GM19238 (cell line): ENCODE data around the gene SLC9A9.
"Not testable (repeated sequence)": the region's sequence is repeated elsewhere in the genome, so short reads cannot be mapped to it uniquely, and the experiment has no call there.

Experiments
- DNase-seq: peaks from one replicate; pipeline ENCODE4 v3.0.0; 2011; ENCODE audit warnings: low spot score; ENCODE audit not compliant: insufficient read length

SLC9A9 gene

DNA sequence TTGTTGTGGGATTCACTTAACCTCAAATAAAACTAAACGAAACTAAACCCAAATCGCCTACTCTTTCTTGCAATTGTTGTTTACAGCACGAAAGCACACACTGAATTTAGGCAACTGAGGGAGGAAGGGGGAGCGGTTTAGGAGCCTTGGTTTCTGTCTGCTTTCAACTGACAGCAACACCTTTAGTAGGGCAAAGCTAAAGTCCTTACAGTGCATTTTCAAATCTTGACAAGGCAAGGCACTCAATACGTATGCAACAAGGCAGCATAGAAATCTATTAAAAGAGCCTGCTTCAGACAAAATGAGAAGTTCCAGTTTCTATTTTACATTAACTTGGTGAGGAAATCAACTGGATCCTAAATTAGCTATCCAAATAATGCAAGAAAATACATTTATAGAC lies 554.1 kb downstream of the SLC9A9 start:
- DNase-seq, result no peak

DNA sequence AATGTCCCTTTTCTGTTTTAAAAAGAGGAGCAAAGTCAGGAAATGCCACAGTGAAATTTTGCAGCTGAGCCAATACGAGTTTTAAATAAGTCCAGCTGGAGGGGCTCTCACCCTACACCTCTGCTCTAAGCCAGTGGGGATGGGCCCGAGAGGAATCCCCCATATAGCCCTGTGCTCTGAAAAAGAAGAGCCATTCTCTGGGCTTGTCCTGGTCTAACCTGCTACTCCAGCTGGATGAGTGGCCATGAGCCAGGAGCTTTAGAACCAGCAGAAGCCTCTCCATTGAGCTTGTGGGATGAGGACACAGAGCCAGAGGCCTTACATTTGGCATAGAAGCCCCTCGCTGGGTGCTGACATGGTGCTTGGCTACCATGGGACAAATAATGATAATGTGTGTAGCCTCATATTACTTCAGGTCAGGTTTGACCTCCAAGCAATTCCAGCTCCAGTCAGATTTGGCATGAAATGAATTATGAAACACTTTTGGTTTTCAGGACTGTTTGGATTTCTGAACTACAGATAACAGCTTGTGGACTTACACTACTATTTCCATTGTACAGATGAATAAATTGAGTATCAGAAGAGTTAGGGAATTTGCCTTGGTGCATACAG lies 556.3 kb downstream of the SLC9A9 start:
- DNase-seq, result no peak

DNA sequence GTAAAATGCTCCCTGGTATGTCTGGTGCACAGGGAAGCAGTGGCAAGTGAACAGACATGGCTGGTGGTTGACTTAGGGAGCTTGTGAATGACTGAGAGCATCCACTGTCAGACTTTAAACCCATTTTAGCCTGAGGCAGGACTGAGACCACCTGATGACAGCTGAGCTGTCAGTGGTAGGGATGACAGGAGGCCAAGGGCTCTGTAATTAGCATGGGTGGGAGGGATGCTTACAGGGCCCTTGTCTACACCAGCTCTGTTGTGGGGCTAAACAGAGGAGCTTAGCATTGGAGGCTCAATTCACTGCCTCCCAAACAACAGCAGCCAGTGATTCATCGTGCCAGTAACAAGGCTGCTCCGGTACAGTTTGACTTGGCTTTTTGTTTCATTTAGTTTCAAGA lies 559.3 kb downstream of the SLC9A9 start:
- DNase-seq, result no peak

GRCh38 chr3:143287403-143287802 lies 560.9 kb downstream of the SLC9A9 start:
- no peak for DNase-seq

DNA sequence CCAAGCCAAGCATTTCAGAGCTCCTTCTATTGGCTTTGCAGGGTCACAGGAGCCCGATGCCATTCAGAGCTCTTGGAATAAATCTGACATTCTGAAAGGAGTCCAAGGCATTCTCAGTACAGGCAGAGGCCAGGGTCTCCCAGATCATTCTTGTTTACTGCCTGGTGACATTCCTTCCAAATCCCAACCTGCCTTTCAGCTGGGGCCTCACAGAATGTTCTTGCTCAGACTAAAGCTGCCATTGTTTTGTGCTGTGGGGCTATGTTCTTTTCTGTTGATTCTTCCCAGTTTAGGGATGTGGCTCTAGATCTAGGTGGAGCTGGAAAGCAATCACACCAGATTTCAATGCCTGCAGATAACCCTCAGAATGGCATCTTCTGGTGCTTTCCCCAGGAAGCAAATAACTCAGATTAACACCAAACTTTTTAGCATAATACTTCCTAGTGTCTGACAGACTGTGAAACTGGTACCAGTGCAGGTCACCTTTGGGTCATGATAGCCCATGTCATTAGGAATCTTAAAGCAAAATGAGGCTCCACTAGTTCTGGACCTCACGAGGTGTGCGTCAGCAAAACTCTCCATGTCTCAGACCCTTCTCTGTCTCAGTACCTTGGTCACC lies 561.8 kb downstream of the SLC9A9 start:
- DNase-seq, result no peak

DNA sequence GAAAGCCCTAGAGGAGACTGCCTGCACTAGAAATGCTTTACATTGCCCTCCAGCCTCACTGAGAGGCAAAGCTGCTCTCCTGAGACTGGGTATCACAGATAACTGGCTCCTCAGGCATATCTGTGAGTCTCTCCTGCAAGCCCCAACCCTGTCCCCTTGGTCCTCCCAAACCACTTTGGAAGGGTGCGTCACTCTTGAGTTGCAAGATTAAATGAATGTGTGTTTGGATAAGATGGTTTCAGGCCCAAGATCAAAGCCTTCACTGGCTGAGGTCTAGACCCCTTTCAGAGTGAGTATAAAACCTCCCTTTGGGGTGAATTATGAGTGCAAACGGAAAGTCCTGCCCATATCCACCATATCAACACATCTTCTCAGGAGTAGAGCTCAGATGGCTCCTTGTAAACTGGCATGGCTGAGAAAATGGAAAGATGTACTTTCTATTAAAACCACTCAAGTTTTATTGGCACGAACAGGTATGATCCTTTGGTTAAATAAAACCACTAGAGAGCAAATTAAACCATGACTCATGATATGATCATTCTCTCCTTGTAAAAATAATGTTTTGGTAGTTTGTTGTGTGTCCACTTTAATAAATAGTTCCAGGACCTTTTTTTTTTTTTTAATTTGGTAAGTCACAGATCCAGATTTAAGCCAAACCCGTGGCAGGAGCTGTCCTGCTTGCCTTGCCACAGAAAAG lies 564.7 kb downstream of the SLC9A9 start:
- no peak for DNase-seq

- no peak for DNase-seq
These were observed 567.3 kb downstream of the SLC9A9 start for GRCh38 chr3:143280984-143281383.

DNA sequence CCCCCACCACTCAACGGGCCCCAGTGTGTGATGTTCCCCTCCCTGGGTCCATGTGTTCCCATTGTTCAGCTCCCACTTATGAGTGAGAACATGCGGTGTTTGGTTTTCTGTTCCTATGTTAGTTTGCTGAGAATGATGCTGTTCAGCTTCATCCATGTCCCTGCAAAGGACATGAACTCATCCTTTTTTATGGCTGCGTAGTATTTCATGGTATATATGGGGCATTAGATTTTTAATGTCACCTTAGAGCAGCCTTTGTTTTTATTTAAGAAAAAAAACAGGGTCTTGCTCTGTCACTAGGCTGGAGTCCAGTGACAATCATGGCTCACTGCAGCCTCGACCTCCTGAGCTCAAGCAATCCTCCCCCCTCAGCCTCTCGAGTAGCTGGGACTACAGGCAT lies 568.7 kb downstream of the SLC9A9 start:
- DNase-seq, result not testable (repeated sequence)

DNA sequence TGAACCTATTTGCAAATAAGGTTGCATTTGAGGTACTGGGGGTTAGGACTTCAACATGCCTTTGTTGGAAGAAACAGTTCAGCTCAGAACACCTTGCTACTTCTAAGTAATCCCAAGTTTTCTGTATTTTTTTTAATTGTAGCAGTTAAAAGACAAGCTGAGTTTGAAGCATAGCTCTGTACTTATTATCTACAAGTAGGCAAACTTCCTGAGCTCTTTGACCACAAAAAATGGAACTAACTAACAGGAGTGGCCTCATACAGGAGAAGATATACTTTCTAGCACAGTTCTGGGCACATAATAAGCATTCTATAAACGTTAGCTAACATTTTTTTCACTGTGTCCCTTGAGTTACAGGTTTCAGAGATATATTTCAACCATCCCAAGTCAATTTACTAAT lies 569.5 kb downstream of the SLC9A9 start:
- DNase-seq, result no peak

- no peak for DNase-seq
These were observed 570.7 kb downstream of the SLC9A9 start for GRCh38 chr3:143277531-143277930.

DNA sequence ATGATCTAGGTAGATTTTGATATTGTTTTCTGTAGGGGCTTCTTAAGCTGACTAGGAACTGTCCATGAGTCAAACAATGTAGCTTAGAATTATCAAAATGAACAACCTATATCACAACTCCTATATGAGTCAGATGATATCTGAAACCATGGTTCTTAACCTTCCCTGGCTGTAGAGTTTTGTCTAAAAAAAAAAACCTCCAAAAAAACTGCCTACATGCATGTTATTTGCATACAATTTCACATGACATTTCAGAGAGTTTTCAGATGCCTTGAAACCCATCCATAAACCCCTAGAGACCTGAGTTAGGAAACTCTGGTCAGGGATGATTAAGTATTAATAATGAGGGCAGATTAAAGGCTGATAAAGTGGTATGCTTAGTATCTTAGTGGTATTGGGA lies 571.7 kb downstream of the SLC9A9 start:
- DNase-seq, result no peak

DNA sequence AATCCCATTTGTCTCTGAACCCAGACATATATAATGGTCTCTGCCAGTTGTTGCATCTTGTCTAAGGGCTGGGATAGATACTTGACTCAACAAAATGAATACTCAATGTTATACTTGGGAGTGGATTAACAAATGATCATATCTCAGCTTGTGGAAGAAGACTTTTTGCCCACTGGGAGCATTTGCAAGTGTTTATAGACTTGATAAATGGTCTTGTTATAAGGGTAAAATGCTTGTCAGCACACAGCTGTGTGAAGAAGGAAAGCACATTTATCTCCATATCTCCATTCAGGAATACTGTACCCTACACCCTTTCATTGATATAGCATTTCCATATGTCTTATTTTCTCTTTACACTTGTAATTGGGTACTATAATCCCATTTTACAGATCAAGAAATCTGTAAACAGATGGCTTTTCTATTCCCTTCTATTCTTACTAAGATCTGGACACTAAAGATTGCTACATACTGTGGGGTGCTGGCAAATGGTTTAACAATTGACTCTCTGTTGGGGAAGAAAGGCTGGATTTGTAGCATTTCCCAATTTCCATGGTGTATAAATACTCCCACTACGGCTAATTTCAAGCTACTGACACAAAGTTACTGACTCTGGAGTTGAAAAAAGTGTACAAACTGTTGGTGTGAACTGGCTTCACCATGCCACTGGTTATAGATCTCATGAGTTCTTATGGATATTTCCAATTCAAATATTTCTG lies 574.1 kb downstream of the SLC9A9 start:
- DNase-seq, result no peak

DNA sequence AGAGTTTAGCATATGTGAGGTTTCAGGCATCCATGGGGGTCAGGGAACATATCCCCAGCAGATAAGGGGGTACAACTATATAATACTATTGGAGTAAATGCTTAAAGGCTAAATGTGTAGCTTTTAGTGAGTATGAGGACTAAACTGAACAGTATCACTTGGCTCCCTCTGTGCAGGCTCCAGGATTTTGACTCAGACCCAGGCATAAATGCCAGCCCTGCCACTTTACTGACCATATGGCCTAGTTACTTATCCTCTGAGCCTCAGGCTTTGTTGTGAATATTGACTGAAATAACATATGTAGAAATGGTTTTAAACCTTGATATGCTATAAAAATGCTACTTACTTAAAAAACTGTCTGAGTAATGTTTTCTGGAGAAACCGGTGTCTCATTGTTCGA lies 577.1 kb downstream of the SLC9A9 start:
- DNase-seq, result no peak

GRCh38 chr3:143269741-143270140 lies 578.5 kb downstream of the SLC9A9 start:
- no peak for DNase-seq

GRCh38 chr3:143267989-143268388 lies 580.3 kb downstream of the SLC9A9 start:
- DNase-seq, result no peak

DNA sequence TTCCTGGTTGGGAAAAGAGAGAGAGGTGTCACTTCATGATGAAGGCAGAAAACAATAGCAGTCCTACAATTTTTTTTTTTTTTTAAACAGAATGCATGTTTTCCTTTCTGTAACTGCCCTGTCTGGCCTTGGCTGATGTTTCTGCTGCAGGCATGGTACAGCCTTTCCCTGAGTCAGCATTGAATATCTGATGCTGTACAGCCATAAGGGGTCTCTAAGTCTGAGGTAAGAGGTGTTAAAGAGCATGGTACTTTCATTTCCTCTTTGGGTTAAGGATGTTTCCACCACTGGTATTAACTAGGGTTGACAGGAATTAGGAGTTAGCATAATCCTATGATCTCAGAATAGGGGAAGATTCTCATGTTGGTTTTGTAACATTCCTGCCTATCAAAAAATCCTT lies 581.3 kb downstream of the SLC9A9 start:
- peak; percentile 7 for DNase-seq

DNA sequence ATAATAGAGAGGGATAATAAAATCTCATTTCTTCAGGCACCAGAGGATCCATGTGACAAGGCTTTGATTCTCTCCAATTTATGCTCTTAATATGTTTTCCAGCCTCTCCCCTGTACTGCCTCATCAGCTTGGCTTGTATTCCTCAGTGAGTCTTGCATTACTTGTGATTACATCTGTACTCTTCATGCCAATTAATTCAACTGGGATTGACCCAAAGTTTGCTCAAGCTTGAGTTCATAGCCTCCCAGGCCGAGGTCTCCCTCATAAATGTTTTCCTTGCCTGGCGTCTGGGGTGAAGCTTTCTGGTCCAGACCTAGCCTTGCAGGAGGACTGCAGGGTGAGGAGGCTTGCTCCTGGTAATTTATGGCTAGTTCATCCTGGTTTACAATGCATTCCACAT lies 581.8 kb downstream of the SLC9A9 start:
- no peak for DNase-seq

DNA sequence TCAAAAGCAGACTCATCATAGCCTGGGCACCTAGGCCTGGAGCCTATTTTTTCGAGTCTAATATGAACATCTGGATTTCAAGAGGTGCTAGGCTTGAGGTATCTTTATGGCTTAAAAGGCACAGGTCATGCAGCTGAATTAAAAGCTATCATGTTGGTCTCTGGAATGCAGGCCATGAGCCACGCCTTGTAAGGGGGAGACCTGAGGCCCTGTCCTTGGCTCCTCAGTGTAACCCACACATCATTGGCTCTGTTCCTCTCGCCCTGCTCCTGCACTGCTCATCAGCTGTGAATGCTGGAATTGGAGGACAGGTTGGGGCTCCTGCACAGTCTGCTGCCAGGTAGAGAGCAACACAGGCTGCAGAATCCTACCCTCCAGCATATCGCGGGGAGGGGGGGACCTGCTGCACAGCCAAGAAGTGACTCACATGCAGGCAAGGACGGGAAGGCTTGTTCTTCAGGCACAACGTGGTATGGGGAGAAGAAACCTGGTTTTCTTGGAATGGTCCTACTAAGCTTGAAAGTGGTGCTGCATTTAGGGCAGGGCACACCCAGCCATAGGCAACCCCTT lies 582.7 kb downstream of the SLC9A9 start:
- no peak for DNase-seq

- DNase-seq, result no peak
These were observed 584.3 kb downstream of the SLC9A9 start for GRCh38 chr3:143263852-143264513.

- DNase-seq, result no peak
These were observed 586.4 kb downstream of the SLC9A9 start for GRCh38 chr3:143261848-143262247.

DNA sequence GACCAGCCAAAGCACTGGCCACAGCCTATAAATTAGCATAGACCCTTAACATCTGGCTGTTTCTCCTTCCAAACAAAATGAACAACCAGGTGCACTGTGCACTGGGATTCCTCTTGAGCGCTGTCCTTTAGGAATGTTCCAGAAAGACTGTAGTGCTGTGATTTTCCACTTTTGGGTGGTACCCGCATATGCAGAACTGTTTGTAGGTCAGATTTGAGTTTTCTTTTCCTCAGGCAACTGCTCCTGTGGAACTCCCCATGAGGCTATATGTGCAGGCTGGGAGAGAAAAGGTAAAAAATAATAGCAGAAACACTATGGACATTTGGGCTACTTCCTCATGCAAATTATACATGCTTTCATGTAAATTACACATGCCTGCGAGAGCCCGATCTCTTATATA lies 589.6 kb downstream of the SLC9A9 start:
- DNase-seq, result no peak
